Activated CD8-positive, alpha-beta memory T cell treated with anti-CD3 and anti-CD28 coated beads for 24 hours (primary cell): Measurements from ENCODE around the gene CTSC.

Experiments
- DNase-seq: peaks from one replicate; pipeline ENCODE4 v3.0.0-alpha.2; 2020

Gene CTSC

DNA sequence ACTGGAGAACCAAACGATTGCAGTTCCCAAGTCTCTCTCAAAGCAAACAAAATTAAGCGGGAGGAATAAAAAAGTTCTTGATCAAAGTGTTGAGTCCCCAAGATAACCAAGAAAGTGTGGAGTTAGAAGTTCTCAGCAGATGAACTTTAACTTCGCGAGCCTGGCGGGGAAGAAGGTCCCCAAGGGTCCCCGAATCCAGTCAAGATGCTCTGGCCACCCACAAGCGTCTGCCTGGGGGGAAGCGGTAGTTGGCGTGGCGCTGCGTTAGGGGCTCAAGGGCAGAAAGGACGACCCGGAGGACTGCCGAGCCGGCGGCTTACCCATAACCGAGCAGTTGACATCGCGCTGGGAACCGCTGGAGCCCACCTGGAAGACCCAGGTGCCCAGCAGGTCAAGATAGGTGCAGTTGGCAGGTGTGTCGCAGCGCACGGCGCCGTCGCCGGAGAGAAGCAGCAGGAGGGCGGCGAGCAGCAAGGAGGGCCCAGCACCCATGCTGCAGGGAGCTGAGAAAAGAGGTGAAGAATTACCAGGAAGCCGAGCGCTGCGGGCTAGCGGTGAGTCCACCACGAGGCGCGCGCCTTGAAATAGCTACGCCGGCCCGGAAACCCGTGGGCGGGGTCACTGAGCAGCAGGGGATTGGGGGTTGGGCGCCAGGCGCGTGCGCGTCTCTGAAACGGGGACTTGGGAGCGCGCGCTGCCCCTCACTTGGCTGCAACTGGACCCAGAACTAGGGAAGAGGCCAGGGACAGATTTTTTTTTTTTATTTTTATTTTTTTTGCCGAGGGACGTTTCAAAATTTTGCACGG is at the start of gene CTSC:
CTSC (minus strand) TSS at position 556 of the 806 bp plus-strand sequence; CDS start at position 492, 64 bp downstream.
- peak; percentile 97 for DNase-seq

DNA sequence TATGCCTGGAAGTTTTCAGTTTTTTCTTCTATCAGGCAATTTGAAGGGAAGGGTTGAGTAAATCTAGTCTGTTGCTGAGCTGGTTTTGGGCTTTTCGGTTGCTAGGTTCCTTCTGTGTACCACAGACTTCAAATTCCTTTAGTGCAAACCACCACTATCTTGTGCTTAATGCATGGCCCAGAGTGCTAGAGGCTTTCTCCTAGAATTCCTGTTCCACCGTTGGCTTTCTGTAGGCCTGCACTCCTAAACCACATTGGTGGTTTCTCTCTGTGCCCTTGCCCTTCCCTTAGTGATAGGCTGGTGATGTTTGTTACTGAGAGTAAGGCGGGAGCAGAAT is 47.1 kb upstream of the CTSC start:
- DNase-seq = no peak

- DNase-seq = no peak
These were observed 46.6 kb upstream of the CTSC start for GRCh38 chr11:88384004-88384668.

GRCh38 chr11:88383447-88383846 is 45.9 kb upstream of the CTSC start:
- no peak for DNase-seq

DNA sequence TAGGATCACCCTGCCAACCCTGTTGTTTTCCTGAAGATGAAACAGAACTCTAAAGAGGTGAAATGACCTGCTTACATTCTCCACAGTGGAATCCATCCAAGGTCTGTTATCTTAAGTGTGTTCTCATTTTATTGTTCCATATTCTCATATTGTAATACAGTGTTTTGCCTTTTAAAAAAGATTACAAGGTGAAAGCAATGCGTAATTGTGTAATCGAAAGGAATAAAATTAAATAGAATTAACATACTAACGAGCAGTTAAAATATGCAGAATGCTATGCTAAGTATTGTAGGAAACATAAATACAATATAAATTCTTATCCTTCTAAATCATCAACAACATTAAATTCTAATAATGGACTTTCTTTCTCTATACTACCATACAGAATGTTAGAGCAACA is 41.6 kb upstream of the CTSC start:
- no peak for DNase-seq

GRCh38 chr11:88378422-88379066 is 41.0 kb upstream of the CTSC start:
- no peak for DNase-seq

- DNase-seq = no peak
These were observed 40.1 kb upstream of the CTSC start for GRCh38 chr11:88377646-88378045.

DNA sequence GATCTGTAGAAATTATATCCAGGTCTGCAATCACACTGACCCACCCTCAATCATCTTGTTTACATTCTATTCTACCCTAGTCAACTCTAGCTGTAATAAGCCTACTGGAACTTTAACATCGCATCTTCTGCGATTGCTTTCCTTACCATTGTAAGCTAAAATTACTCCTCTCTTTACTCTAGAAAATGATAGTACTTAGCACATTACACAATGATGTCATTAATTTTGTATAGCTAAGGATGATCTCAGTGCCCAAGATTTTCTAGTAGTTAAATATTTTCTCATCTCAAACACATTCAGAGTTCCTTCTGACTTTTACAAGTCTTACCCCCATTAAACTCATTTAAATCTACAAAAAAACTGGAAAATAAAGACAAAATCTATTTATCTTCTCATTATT is 39.6 kb upstream of the CTSC start:
- DNase-seq = no peak

- no peak for DNase-seq
These were observed 38.5 kb upstream of the CTSC start for GRCh38 chr11:88375927-88376470.

DNA sequence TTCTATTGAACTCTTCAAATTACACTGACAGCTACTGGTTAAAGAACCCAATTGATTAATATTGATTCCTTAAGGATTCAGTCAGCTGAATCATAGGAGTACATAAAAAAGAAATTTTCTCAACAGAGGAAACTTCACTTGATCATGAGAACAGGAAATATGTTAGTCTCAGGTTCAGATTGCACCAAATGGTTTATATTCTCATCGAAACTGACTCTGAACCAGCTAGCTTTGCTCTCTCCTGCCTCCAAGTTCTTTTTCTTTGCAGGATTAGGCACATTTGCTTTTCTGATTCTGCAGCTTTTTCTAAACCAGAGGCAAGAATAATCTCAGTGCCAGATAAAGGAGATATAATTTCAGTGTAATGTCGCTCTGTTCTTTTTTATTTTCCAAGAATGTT is 33.2 kb upstream of the CTSC start:
- DNase-seq = no peak

GRCh38 chr11:88367310-88367709 is 29.8 kb upstream of the CTSC start:
- no peak for DNase-seq

DNA sequence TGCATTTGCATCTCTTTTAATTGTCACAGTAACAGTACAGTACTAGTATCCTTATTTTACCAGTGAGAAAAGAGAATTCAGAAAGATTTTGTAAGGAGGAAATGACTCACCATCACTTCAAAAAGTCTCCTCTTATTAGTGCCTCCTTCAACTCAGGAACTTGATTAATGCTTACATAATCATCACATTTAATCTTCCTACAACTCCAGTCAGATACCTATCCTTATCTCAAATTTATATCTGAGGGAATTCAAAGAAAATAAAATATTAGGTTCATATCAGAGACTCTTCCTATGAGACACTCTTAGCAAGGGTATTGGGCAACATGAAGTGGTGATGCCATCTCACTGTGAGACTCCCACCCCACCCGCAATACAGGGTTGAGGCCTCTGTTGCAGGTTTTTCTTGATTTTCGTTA is 26.1 kb upstream of the CTSC start:
- no peak for DNase-seq

DNA sequence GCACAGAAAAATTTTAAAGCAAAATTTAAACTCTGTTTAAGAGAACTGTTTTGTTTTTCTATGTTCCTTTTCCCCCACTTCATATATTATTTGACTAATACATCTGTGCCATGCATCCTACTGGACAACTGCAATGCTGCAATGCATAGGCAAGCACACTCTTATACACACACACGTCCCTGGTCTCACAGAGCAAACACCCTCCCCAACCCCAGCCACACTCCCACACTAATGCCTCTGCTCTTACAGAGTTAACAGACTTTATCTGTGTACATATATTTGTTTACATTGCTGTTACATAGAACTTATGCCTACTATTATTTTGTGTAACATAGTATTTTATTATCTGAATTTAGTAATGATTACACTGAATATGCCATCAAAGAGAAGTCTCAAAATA is 25.5 kb upstream of the CTSC start:
- no peak for DNase-seq

GRCh38 chr11:88360141-88360540 is 22.6 kb upstream of the CTSC start:
- no peak for DNase-seq

GRCh38 chr11:88359541-88359940 is 22.0 kb upstream of the CTSC start:
- DNase-seq = no peak

DNA sequence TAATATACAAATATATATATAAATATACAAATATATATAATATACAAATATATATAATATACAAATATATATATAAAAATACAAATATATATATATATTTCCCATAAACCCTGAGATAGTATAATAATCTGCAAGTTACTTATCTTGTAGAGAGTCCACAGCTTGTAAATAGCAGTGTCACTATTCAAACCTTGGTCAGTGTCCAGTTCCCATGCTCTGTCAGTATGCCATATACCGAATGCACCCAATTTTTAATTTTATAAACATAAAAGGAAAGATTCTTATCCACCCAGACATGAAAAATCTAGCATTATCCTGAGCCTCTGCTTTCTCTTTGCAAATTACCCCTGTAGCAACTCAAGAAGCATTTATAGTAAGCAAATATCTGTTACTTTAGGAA is 21.6 kb upstream of the CTSC start:
- DNase-seq = no peak

DNA sequence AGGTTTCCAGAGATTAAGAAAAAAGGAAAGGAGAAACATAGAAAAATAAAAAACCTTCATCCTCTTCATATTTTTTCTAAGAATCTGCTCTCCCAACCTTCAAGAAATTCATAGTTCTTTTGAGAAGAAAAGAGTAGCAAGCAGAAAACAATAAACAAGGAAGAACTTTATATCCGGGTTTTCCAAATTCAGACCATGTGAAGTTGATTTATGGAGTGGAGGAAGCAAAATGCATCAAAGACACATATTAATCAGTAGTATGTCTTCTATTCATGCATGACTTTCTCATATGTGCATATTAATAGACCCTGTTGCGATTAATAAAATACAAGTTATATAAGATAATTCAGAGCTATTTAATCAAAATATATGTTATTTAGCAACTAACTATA is 20.5 kb upstream of the CTSC start:
- no peak for DNase-seq

- no peak for DNase-seq
These were observed 19.9 kb upstream of the CTSC start for GRCh38 chr11:88357323-88358039.

- DNase-seq = no peak
These were observed 18.4 kb upstream of the CTSC start for GRCh38 chr11:88355887-88356286.

GRCh38 chr11:88354912-88355311 is 17.4 kb upstream of the CTSC start:
- DNase-seq = no peak

GRCh38 chr11:88353835-88354496 is 16.4 kb upstream of the CTSC start:
- DNase-seq = no peak

DNA sequence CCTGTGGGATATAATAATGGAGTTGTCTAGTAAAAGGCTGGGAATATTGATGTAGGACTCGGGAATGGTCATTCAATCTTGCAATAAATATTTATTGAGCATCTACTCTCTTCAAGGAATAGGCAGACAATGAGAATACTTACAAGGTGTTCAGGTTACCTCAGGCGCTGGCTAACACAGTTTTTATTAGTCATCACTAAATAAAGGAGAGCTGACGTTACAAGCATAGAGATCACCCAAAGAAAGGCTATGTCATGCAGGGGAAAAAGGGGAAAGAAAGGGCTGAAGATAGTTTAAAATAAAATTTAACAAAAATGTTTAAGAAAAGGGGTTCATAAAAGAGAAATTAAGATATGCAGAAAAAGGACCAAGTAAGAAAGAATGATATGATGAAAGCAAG is 15.8 kb upstream of the CTSC start:
- DNase-seq = no peak

DNA sequence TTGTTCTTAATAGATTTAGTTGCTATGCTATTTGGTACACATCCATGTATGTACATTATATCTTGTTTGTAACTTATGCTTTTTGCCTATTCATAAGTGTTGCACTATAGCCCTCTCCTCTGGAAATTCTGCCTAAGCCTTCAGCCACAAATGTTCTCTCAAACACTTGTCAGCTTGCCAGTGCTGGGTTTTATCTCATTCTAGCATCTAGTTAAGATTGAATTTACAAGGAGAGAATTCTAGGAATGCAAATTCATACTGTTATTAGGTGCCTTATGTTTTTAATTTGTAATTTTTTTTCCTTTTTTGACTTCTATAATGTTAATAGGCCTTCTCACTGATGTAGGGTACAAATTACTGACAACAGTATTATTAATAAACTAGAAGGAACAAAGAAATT is 14.6 kb upstream of the CTSC start:
- DNase-seq = no peak
